GM12891 (cell line): Measurements from ENCODE around the gene CALCOCO2.

Experiments used
- PAX5 ChIP-seq: IDR thresholded peaks from 2 replicates; pipeline ENCODE4 v1.6.1; 2011; ENCODE audit warnings: low read length, moderate library complexity, mild to moderate bottlenecking; ENCODE audit not compliant: insufficient read depth, severe bottlenecking
- POLR2A ChIP-seq: IDR thresholded peaks from 2 replicates; pipeline ENCODE4 v1.6.1; 2011; ENCODE audit warnings: low read depth, low read length, control low read depth
- POLR2AphosphoS5 ChIP-seq: IDR thresholded peaks from 2 replicates; pipeline ENCODE4 v1.6.1; 2011; ENCODE audit warnings: low read depth, low read length, control low read depth
- POU2F2 ChIP-seq: IDR thresholded peaks from 2 replicates; pipeline ENCODE4 v1.6.1; 2011; ENCODE audit warnings: low read depth, mild to moderate bottlenecking, control low read depth, low read length, moderate library complexity
- SPI1 ChIP-seq: IDR thresholded peaks from 2 replicates; pipeline ENCODE4 v1.6.1; 2011; ENCODE audit warnings: low read depth, low read length, control low read depth
- TAF1 ChIP-seq: IDR thresholded peaks from 2 replicates; pipeline ENCODE4 v1.6.1; 2011; ENCODE audit warnings: low read depth, low read length, control low read depth

- TF ChIP-seq TAF1 = no peak
- no peak for TF ChIP-seq POLR2A
- TF ChIP-seq POLR2AphosphoS5 = no peak
- TF ChIP-seq SPI1 = no peak
- TF ChIP-seq POU2F2 = no peak
- TF ChIP-seq PAX5 = no peak
These were observed 31.6 kb upstream of the CALCOCO2 start for GRCh38 chr17:48799069-48799723.
